ENCODE results near the gene DNMT1. TPM values are rescaled to one million over a fixed set of nuclear protein-coding genes. Genes with fewer than 3 reads are reported as not detected.

Gene DNMT1
- total RNA-seq, 1 donor from 2014 or later = 39.4 TPM

GRCh38 chr19:10114651-10115391, 79.9 kb downstream of the DNMT1 start:
- DNase-seq (ENCODE audit: low read depth, low spot score) = no peak

DNA sequence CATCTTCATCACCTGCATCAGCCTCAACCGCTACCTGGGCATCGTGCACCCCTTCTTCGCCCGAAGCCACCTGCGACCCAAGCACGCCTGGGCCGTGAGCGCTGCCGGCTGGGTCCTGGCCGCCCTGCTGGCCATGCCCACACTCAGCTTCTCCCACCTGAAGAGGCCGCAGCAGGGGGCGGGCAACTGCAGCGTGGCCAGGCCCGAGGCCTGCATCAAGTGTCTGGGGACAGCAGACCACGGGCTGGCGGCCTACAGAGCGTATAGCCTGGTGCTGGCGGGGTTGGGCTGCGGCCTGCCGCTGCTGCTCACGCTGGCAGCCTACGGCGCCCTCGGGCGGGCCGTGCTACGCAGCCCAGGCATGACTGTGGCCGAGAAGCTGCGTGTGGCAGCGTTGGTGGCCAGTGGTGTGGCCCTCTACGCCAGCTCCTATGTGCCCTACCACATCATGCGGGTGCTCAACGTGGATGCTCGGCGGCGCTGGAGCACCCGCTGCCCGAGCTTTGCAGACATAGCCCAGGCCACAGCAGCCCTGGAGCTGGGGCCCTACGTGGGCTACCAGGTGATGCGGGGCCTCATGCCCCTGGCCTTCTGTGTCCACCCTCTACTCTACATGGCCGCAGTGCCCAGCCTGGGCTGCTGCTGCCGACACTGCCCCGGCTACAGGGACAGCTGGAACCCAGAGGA, 80.6 kb downstream of the DNMT1 start:
- no peak for DNase-seq (ENCODE audit: low read depth, low spot score)

- DNase-seq (ENCODE audit: low read depth, low spot score) = no peak
Observed at GRCh38 chr19:10113592-10113963, 81.2 kb downstream of the DNMT1 start.

DNA sequence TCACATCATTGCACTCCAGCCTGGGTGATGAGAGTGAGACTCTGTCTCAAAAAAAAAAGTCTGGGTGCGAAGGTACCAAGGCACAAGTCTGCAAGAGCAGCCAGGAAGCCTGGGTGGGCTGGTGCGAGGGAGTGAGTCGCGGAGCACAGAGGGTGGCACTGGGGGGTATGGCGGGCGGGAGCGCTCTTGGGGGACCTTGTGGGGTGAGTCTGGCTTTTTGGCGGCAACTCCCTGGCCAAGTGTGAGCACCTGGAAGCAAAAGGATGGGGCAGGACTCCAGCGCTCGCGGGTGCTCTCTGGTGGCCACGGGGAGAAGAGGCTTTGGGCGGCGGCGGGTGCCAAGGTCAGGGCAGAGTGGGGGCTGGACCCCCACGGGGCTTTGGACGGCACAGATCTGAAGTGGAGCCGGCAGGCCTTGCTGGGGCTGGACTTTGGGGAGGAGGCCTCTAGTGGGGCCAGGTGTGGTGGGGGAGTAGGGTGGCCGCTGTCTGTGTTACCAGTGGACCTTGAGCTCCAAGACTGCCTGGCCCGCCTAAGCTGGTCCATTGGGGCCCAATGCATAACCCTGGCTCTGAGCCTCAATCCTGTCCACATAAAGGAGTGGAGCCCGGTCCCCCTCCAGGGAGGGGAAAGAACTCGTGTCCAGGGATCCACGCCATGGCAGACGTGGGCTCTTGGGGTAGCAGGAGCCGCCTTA, 81.7 kb downstream of the DNMT1 start:
- DNase-seq (ENCODE audit: low read depth, low spot score) = no peak

DNA sequence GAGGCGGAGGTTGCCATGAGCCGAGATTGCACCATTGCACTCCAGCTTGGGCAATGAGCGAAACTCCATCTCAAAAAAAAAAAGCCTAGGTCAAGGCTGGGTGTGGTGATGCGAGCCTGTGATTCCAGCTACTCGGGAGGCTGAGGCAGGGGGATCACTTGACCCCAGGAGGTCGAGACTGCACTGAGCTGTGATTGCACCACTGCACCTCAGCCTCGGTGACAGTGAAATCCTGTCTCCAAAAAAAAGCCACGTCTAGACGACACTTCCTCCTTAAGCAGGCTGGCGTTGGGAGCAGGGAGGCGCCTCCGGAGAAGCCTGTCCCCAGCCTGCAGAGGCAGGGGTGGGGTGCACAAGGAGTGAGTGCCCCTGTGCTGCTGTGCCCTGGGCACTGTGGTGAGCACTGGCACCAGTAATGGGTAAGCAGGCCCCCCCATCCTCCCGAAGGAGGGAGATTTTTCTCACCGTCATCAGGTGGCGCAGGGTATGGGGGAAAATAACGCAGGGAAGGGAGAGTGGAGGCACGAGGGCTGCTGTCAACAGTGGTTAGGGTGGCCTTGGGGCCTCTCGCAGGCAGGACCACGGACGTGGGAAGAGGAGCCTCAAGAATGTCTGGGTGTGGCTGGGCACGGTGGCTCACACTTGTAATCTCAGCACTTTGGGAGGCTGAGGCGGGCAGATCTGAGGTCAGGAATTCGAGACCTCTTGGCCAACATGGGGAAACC, 82.6 kb downstream of the DNMT1 start:
- DNase-seq (ENCODE audit: low read depth, low spot score) = no peak

- DNase-seq (ENCODE audit: low read depth, low spot score) = no peak
Observed at GRCh38 chr19:10111405-10111811, 83.3 kb downstream of the DNMT1 start, which contains the start of gene P2RY11. TSS of gene P2RY11 (plus strand) at chr19:10111693. CDS start at chr19:10111722, 29 bp downstream.

DNA sequence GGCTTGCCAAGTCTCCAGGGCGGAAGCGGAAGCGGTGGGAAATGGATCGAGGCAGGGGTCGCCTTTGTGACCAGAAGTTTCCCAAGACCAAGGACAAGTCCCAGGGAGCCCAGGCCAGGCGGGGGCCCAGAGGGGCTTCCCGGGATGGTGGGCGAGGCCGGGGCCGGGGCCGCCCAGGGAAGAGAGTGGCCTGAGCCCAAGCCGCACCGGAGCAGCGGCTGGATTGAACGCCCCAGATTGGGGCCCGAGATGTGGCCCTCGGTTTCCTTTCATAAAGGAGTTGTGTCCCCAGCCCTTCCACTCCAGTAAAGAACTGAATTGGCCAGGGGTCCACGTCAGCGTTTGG, 83.8 kb downstream of the DNMT1 start:
- no peak for DNase-seq (ENCODE audit: low read depth, low spot score)

DNA sequence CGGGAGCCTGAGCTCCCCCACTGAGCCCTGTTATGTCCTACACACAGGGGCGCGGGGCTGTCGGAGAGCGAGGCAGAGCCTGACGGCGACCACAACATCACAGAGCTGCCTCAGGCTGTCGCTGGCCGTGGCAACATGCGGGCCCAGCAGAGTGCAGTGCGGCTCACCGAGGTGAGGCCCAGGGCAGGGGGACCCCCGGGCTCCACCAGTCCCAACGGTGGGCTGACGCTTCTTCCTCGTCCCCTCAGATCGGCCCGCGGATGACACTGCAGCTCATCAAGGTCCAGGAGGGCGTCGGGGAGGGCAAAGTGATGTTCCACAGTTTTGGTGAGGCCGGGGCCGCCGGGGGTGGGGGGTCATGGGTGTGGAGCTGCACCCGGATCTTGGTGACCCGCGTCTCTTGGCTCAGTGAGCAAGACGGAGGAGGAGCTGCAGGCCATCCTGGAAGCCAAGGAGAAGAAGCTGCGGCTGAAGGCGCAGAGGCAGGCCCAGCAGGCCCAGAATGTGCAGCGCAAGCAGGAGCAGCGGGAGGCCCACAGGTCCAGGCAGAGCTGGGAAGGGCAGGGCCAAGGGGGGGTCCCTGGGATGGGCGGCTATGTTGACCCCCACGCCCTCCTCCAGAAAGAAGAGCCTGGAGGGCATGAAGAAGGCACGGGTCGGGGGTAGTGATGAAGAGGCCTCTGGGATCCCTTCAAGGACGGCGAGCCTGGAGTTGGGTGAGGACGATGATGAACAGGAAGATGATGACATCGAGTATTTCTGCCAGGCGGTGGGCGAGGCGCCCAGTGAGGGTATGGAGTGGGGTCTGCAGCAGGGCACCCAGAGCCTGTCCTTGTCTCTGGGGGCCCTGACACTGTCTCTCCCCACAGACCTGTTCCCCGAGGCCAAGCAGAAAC, 84.4 kb downstream of the DNMT1 start:
- DNase-seq (ENCODE audit: low read depth, low spot score) = no peak

DNA sequence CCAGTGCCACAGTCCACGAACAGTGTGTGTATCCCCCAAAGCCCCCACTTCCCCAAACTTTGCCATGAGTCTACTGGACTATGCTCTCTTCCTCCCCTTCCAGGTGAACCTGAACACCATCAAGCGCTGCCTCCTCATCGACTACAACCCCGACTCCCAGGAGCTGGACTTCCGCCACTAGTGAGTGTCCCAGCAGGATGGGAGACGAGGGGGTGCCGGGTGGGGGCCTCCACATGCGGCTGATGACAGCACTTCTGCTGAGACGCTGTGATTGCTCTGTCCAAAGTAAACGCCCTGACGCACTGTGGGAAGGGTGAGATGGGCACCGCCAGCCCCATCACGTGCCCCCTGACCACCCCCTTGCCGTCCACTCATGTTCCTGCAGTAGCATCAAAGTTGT, 85.2 kb downstream of the DNMT1 start:
- no peak for DNase-seq (ENCODE audit: low read depth, low spot score)

DNA sequence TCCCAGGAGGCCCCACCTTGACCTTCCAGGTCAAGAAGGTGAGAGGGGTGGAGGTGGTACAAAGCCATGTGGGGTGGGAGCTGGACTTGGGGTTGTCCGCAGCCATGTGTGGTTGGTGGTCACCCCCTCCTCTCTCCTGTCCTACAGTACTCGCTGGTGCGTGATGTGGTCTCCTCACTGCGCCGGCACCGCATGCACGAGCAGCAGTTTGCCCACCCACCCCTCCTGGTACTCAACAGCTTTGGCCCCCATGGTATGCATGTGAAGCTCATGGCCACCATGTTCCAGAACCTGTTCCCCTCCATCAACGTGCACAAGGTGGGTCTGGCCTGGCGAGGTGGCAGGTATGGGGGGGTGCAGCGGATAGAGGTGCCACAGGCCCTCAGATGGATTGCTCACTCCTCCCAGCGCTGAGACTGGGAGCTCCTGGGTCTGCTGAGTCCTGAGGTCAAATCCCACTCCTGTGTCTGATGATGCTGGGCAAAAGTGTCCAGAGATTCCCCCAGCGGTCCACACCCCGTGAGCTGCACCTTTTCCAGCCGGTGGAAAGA, 86.9 kb downstream of the DNMT1 start:
- no peak for DNase-seq (ENCODE audit: low read depth, low spot score)

DNA sequence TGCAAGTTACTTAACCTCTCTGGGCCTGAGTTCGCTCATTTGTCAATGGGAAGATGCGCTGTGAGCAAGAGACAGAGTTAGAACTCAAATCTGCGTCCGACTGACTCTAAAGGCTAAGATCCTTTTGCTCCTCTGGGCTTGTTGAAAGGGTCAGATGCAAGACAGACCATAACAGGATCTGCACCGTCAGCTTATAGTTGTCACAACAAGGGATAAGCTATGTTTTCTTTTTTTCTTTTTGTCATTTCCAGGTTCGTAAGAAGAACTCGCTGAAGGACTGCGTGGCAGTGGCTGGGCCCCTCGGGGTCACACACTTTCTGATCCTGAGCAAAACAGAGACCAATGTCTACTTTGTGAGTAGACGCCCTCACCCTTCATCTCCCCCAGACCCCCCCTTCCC, 87.5 kb downstream of the DNMT1 start:
- no peak for DNase-seq (ENCODE audit: low read depth, low spot score)

DNA sequence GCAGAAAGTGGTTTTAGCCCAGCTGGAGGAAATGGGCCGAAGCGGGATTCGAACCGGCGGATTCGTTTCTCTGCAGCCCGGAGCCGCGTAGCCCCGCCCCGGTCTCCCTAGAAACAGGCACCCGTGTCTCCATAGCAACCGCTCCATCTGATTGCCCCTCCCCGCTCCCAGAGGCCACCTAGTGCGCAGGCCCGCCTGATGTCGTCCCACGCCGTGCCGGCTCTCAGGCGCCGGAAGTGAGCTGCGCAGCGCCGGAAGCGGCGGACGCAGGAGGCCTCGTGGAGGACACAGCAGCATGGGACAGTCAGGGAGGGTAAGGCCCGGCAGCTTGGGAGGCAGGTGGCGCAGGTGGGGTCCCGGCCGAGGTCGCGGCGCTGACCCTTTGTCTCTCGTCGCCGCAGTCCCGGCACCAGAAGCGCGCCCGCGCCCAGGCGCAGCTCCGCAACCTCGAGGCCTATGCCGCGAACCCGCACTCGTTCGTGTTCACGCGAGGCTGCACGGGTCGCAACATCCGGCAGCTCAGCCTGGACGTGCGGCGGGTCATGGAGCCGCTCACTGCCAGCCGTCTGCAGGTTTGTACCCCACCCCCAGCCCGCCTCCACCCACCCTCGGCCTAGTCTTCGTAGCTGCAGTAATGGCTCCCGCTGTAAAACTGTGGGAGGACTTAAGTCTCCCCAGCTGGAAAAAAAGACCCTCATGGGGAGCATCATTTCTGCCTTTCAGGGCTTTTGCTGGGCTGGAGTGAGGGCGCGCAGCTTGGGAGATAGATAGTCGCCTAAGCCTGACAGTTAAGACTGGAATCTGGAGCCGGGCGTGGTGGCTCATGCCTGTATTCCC, 88.4 kb downstream of the DNMT1 start, which contains the start of gene PPAN:
Gene PPAN, plus strand, starts transcription at position 263 of the 837 bp plus-strand sequence. Its CDS starts 33 bp downstream, at position 296.
- DNase-seq (ENCODE audit: low read depth, low spot score) = peak; percentile 94

DNA sequence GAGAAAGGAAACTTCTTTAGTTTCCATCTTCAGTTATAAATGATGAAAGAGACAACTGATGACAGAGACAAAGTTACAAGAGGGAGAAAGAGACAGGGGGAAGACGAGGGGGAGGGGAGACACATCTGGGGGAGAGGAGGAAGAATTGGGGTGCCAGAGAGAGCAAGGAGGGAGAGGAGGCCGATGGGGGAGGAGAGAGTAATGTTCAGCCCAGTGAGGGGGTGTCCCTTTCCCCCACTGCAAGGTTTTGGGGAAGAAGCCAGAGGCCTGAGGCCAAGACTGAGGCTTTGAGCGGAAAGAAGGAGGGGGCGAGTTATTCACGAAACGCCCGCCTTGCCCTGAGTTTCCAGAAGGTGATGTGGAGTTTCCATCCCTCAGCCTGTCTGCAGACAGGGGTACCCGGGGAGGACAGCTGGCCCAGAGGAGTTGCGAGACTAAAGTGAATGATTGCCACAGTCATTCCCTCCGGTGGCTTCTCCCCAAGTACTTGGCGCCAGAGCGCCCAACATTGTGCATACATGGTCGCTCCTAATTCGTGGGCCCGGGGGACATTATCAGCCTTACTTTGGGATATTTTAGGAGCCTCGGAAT, 89.1 kb downstream of the DNMT1 start:
- DNase-seq (ENCODE audit: low read depth, low spot score) = no peak

GRCh38 chr19:10104665-10105508, 89.9 kb downstream of the DNMT1 start:
- DNase-seq (ENCODE audit: low read depth, low spot score) = no peak

DNA sequence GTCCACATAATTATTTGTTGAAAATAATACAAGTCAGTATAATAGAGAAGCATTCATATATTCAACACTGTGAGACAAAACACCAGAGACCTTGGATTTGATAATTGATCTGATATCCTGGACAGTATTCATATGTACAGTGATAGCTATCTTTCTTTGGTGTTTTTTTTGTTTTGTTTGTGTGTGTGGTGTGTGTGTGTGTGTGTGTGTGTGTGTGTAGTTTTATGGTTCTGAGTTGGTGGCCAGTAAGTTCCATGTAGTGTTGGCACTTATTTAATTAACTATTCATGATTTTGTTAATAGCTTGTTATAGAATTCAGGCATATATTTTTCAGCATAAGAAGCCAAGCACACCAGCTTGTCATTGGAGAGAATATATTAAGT, 90.6 kb downstream of the DNMT1 start:
- no peak for DNase-seq (ENCODE audit: low read depth, low spot score)

GRCh38 chr19:10102787-10103236, 91.9 kb downstream of the DNMT1 start:
- no peak for DNase-seq (ENCODE audit: low read depth, low spot score)

DNA sequence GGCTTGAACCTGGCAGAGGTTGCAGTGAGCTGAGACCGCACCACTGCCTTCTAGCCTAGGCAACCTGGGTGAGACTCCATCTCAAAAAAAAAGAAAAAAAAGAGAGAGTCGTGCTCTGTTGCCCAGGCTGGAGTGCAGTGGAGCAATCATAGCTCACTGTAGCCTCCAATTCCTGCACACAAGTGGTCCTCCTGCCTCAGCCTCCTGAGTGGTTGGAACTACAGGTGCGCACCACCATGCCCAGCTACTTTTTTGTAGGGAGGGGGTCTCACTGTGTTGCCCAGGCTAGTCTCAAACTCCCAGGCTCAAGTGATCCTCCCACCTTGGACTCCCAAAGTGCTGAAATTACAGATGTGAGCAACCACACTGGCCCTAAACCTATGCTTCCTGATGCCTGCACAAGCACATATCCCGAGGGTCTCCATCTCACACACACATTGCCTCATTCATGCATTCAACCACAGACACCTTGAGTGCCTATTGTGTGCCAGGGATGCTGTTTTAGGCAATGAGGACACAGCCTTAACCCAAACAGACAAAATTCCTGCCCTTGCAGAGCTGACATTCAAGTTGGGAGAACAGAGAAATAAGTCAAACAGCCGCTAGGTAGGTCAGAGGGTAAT, 94.5 kb downstream of the DNMT1 start:
- DNase-seq (ENCODE audit: low read depth, low spot score) = no peak

- no peak for DNase-seq (ENCODE audit: low read depth, low spot score)
Observed at GRCh38 chr19:10096615-10096963, 98.2 kb downstream of the DNMT1 start.
